Stomach (tissue), 4 donors: ENCODE results near the gene HEPACAM.

ENCODE experiments used
- CTCF ChIP-seq, 7 experiments: fragments of 450-650 bp in 4 of 7; fragments of 200-600 bp in 3 of 7; sonication (generic) in 3 of 7; IDR thresholded peaks; one replicate each; pipeline ENCODE4 v1.5.1; 2016 to 2019; ENCODE audit warnings: antibody characterized with exemption in 7 of 7, control low read depth in 2 of 7, mild to moderate bottlenecking in 1 of 7
- EP300 ChIP-seq: sonication (generic); formaldehyde crosslinking; IDR thresholded peaks from one replicate; pipeline ENCODE4 v1.6.1; 2017; ENCODE audit warnings: antibody characterized with exemption
- POLR2AphosphoS5 ChIP-seq, 3 donors: sonication (generic); formaldehyde crosslinking; IDR thresholded peaks; one replicate each; pipeline ENCODE4 v1.6.1; 2016; ENCODE audit warnings: antibody characterized with exemption in 3 of 3

GRCh38 chr11:124892146-124892545 is 43.7 kb downstream of the HEPACAM start:
- no peak for TF ChIP-seq CTCF (IDR thresholded peaks at IDR 0.05)
- TF ChIP-seq POLR2AphosphoS5 (IDR thresholded peaks at IDR 0.05) = no peak
- no peak for TF ChIP-seq EP300
